Stimulated activated naive CD4-positive, alpha-beta T cell treated with Interleukin-2 at 50 U/mL for 16 hours (primary cell): ENCODE results near the gene PLXNB2.
"Not testable (repeated sequence)": the region's sequence is repeated elsewhere in the genome, so short reads cannot be mapped to it uniquely, and the experiment has no call there.

Source experiments
- DNase-seq: peaks from one replicate; lab custom pipeline; 2025; lab: John Stamatoyannopoulos, UW

PLXNB2 gene

GRCh38 chr22:50278956-50279619, 28.4 kb downstream of the PLXNB2 start:
- DNase-seq = no peak

GRCh38 chr22:50278461-50278860, 29.0 kb downstream of the PLXNB2 start:
- DNase-seq = no peak

GRCh38 chr22:50277761-50278160, 29.7 kb downstream of the PLXNB2 start:
- no peak for DNase-seq

GRCh38 chr22:50276143-50276542, 31.3 kb downstream of the PLXNB2 start:
- DNase-seq = no peak

GRCh38 chr22:50275181-50276055, 32.0 kb downstream of the PLXNB2 start:
- DNase-seq = no peak

- DNase-seq = no peak
These were observed 32.7 kb downstream of the PLXNB2 start for GRCh38 chr22:50274771-50275170.

GRCh38 chr22:50274311-50274710, 33.1 kb downstream of the PLXNB2 start:
- peak; percentile 29 for DNase-seq

- not testable (repeated sequence) for DNase-seq
These were observed 33.7 kb downstream of the PLXNB2 start for GRCh38 chr22:50273781-50274180.

- not testable (repeated sequence) for DNase-seq
These were observed 34.1 kb downstream of the PLXNB2 start for GRCh38 chr22:50273352-50273751.

- no peak for DNase-seq
These were observed 35.2 kb downstream of the PLXNB2 start for GRCh38 chr22:50272044-50272802.

- DNase-seq = peak; percentile 40
These were observed 35.9 kb downstream of the PLXNB2 start for GRCh38 chr22:50271519-50271970.

GRCh38 chr22:50270666-50271394, 36.6 kb downstream of the PLXNB2 start:
- peak; percentile 63 for DNase-seq

GRCh38 chr22:50269970-50270665, 37.3 kb downstream of the PLXNB2 start, which contains the start of gene MAPK11:
Gene MAPK11, minus strand, starts transcription at chr22:50270380. Its CDS starts 88 bp downstream, at chr22:50270292.
- peak; percentile 68 for DNase-seq

GRCh38 chr22:50269573-50269969, 37.9 kb downstream of the PLXNB2 start:
- DNase-seq = no peak

- no peak for DNase-seq
These were observed 38.8 kb downstream of the PLXNB2 start for GRCh38 chr22:50268655-50269113.

GRCh38 chr22:50267591-50268390, 39.7 kb downstream of the PLXNB2 start:
- DNase-seq = peak; percentile 53

GRCh38 chr22:50266994-50267393, 40.5 kb downstream of the PLXNB2 start:
- no peak for DNase-seq

GRCh38 chr22:50264946-50265669, 42.3 kb downstream of the PLXNB2 start:
- DNase-seq = no peak

- no peak for DNase-seq
These were observed 43.2 kb downstream of the PLXNB2 start for GRCh38 chr22:50264104-50264745.
